Subcutaneous adipose tissue (tissue), 4 donors: ENCODE data around the gene NTF3. TPM values are rescaled to one million over a fixed set of nuclear protein-coding genes. Genes with fewer than 3 reads are reported as not detected.

Source experiments
- total RNA-seq, 4 donors: library from RNA; depleted of rRNA; stranded (reverse); fragments of >200 nt; gene quantifications; one replicate each; pipeline ENCODE4 v1.1.0, GENCODE V29; 2016
- TF ChIP-seq, protein P1 (sequence below): fragments of 450-650 bp; IDR thresholded peaks from one replicate; pipeline ENCODE4 v1.5.1; 2016; ENCODE audit warnings: low read depth, mild to moderate bottlenecking, control low read depth, antibody characterized with exemption, moderate library complexity

The NTF3 gene
- total RNA-seq, 4 donors from 2014 or later, result not detected

GRCh38 chr12:5488626-5488955, 56.7 kb downstream of the NTF3 start:
- TF ChIP-seq, protein P1, sequence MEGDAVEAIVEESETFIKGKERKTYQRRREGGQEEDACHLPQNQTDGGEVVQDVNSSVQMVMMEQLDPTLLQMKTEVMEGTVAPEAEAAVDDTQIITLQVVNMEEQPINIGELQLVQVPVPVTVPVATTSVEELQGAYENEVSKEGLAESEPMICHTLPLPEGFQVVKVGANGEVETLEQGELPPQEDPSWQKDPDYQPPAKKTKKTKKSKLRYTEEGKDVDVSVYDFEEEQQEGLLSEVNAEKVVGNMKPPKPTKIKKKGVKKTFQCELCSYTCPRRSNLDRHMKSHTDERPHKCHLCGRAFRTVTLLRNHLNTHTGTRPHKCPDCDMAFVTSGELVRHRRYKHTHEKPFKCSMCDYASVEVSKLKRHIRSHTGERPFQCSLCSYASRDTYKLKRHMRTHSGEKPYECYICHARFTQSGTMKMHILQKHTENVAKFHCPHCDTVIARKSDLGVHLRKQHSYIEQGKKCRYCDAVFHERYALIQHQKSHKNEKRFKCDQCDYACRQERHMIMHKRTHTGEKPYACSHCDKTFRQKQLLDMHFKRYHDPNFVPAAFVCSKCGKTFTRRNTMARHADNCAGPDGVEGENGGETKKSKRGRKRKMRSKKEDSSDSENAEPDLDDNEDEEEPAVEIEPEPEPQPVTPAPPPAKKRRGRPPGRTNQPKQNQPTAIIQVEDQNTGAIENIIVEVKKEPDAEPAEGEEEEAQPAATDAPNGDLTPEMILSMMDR, result no peak

DNA sequence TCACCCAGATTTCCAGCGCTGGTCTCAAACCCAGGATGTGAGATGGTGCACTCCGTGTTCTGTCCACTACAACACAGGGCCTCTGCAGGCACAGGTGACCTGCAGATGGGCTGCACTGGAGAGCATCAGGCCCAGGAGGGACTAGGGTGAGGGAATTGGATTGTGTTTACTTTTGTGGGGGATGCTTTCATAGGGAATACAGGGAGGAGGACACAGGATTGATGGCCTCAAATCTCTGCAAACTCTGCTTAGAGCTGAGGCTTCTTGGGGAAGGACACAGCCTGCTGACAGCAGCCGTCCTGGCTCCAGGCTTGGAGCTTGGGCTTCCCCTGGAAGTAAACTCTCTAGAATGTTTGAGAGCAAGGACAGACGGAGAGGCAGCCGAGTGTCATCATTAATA, 57.1 kb downstream of the NTF3 start:
- TF ChIP-seq, protein P1, result no peak

DNA sequence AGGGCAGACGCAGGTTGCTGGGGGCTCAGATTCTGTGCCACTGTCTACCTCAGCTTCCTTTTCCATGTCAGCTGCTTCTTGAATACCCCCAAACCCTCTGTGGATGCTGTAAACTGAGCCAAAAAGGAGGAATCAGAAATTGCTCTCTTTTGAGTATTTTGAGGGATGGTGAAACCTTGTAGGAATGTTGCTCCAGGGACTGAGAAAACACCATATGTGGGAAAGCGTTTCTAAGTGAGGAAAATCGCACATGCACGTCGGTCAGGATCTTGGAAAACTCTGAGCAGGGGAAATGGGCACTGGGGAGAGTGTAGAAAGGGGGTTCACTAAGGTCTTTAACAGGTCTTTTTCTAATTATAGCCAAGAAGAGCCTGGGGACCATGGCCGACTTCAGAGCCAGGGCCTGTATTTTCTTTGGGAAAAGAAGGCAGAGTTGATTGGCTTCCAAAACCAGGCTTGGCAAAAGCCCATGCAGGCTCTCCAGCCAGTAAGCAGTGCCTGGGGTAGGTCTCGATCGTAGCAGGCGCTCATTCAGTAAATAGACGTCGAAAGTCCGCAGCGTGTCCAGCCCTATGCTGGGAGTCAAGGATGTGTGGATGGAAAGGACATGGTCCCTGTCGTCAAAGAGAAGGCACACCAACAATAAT, 58.0 kb downstream of the NTF3 start:
- TF ChIP-seq, protein P1, result no peak

GRCh38 chr12:5492562-5492961, 60.7 kb downstream of the NTF3 start:
- TF ChIP-seq, protein P1, result no peak

DNA sequence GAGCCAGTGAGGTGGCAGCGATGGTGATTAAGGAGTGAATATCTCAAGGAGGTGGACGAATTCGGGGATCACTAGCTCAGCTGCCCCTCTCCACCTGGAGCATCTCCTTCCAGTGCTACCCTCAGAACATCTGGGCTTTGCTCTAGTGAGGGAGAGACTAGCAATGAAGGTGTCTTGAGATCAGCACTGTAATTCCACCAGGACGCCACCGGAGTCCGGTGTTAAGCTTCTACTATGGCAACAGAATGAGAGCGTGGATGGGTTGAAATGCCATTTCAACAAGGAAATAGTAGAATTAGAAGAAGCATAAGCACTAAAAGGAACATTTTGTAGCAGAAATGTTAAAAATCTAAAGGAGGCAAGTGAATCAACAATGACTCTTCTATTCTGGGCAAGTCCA, 61.1 kb downstream of the NTF3 start:
- TF ChIP-seq, protein P1, result no peak

- TF ChIP-seq, protein P1, result no peak
Measured at GRCh38 chr12:5494343-5494742, 62.4 kb downstream of the NTF3 start.

- TF ChIP-seq, protein P1, result no peak
Measured at GRCh38 chr12:5497329-5498053, 65.6 kb downstream of the NTF3 start.
